H9 (cell line): ENCODE measurements around the gene FAF1. TPM values are rescaled to one million over a fixed set of nuclear protein-coding genes. Genes with fewer than 3 reads are reported as not detected.

Experiments
- DNase-seq: peaks from one replicate; pipeline ENCODE4 v3.0.0-alpha.2; 2017
- H2AFZ ChIP-seq: one replicate; pipeline ENCODE4 v1.6.1; 2013; ENCODE audit warnings: mild to moderate bottlenecking, low read length, control low read depth, moderate library complexity
- H2AK5ac ChIP-seq: 2 replicates; pipeline ENCODE4 v1.6.1; 2013; ENCODE audit warnings: low read length, control low read depth, mixed read lengths; ENCODE audit not compliant: insufficient read length
- H2BK120ac ChIP-seq: one replicate; pipeline ENCODE4 v1.6.1; 2013; ENCODE audit warnings: low read depth, mild to moderate bottlenecking, low read length, control low read depth, inconsistent platforms; ENCODE audit not compliant: poor library complexity, severe bottlenecking
- H2BK12ac ChIP-seq: 2 replicates; pipeline ENCODE4 v1.6.1; 2013; ENCODE audit warnings: low read length, control low read depth, mixed read lengths, low read depth; ENCODE audit not compliant: insufficient read length
- H2BK15ac ChIP-seq: 2 replicates; pipeline ENCODE4 v1.6.1; 2013; ENCODE audit warnings: low read depth, low read length, control low read depth
- H2BK20ac ChIP-seq: one replicate; pipeline ENCODE4 v1.6.1; 2013; ENCODE audit warnings: low read depth, mild to moderate bottlenecking, low read length, control low read depth, inconsistent platforms; ENCODE audit not compliant: poor library complexity, severe bottlenecking
- H2BK5ac ChIP-seq: 2 replicates; pipeline ENCODE4 v1.6.1; 2013; ENCODE audit warnings: low read length, control low read depth, mixed read lengths; ENCODE audit not compliant: insufficient read length
- H3K14ac ChIP-seq: 2 replicates; pipeline ENCODE4 v1.6.1; 2013; ENCODE audit warnings: low read length, control low read depth; ENCODE audit not compliant: insufficient read depth
- H3K18ac ChIP-seq: 2 replicates; pipeline ENCODE4 v1.6.1; 2013; ENCODE audit warnings: low read depth, mild to moderate bottlenecking, mixed read lengths, low read length, control low read depth; ENCODE audit not compliant: insufficient read length
- H3K23ac ChIP-seq: 2 replicates; pipeline ENCODE4 v1.6.1; 2013; ENCODE audit warnings: low read length, control low read depth, mixed read lengths, low read depth; ENCODE audit not compliant: insufficient read length
- H3K23me2 ChIP-seq: 2 replicates; pipeline ENCODE4 v1.6.1; 2013; ENCODE audit warnings: low read depth, mild to moderate bottlenecking, mixed read lengths, low read length, control low read depth; ENCODE audit not compliant: insufficient read length, poor library complexity, severe bottlenecking
- H3K27ac ChIP-seq: 2 replicates; pipeline ENCODE4 v1.5.1; 2013; ENCODE audit warnings: low read length, control low read depth, mixed read lengths, low read depth; ENCODE audit not compliant: insufficient read length
- H3K27me3 ChIP-seq: 2 replicates; pipeline ENCODE4 v1.6.1; 2013; ENCODE audit warnings: low read length, control low read depth, inconsistent platforms; ENCODE audit not compliant: insufficient read depth
- H3K4ac ChIP-seq: 2 replicates; pipeline ENCODE4 v1.6.1; 2013; ENCODE audit warnings: low read depth, mild to moderate bottlenecking, control low read depth, inconsistent platforms, low read length, moderate library complexity
- H3K4me1 ChIP-seq: 2 replicates; pipeline ENCODE4 v1.6.1; 2013; ENCODE audit warnings: low read length, control low read depth, inconsistent platforms; ENCODE audit not compliant: insufficient read depth
- H3K4me2 ChIP-seq: 2 replicates; pipeline ENCODE4 v1.6.1; 2013; ENCODE audit warnings: low read length, control low read depth, mixed read lengths; ENCODE audit not compliant: insufficient read length, insufficient read depth
- H3K56ac ChIP-seq: 2 replicates; pipeline ENCODE4 v1.6.1; 2013; ENCODE audit warnings: low read depth, mild to moderate bottlenecking, mixed read lengths, low read length, control low read depth; ENCODE audit not compliant: insufficient read length
- H3K79me1 ChIP-seq: 2 replicates; pipeline ENCODE4 v1.6.1; 2013; ENCODE audit warnings: low read depth, mild to moderate bottlenecking, moderate library complexity, low read length, control low read depth, inconsistent platforms; ENCODE audit not compliant: insufficient read depth, poor library complexity, severe bottlenecking
- H3K79me2 ChIP-seq: 2 replicates; pipeline ENCODE4 v1.6.1; 2013; ENCODE audit warnings: low read length, control low read depth, inconsistent platforms; ENCODE audit not compliant: insufficient read depth
- H3K9ac ChIP-seq: 2 replicates; pipeline ENCODE4 v1.6.1; 2013; ENCODE audit warnings: low read length, control low read depth, mixed read lengths; ENCODE audit not compliant: insufficient read length; ENCODE audit errors: extremely low read depth
- H3K9me3 ChIP-seq: one replicate; pipeline ENCODE4 v1.6.1; 2013; ENCODE audit warnings: low read depth, low read length, inconsistent platforms; ENCODE audit not compliant: control insufficient read depth
- H3T11ph ChIP-seq: one replicate; pipeline ENCODE4 v1.6.1; 2013; ENCODE audit warnings: mild to moderate bottlenecking, low read length, control low read depth, inconsistent platforms
- H4K20me1 ChIP-seq: one replicate; pipeline ENCODE4 v1.6.1; 2013; ENCODE audit not compliant: control insufficient read depth, insufficient read length, insufficient read depth
- H4K5ac ChIP-seq: 2 replicates; pipeline ENCODE4 v1.6.1; 2013; ENCODE audit warnings: low read depth, mild to moderate bottlenecking, mixed read lengths, low read length, control low read depth; ENCODE audit not compliant: insufficient read length
- H4K8ac ChIP-seq: replicated peaks from 2 replicates; pipeline ENCODE4 v1.6.1; 2013; ENCODE audit warnings: low read length, control low read depth, mixed read lengths, low read depth; ENCODE audit not compliant: insufficient read length
- H4K91ac ChIP-seq: 2 replicates; pipeline ENCODE4 v1.6.1; 2013; ENCODE audit warnings: low read depth, mild to moderate bottlenecking, moderate library complexity, mixed read lengths, low read length, control low read depth; ENCODE audit not compliant: insufficient read length
- H3K27ac Mint-ChIP-seq, 3 experiments: 2 replicates in 2 of 3; 3 replicates in 1 of 3; pipeline ENCODE4 v1.8.0; 2020 to 2021; ENCODE audit warnings: mixed read lengths in 3 of 3, mild to moderate bottlenecking in 1 of 3, moderate library complexity in 1 of 3
- H3K27me3 Mint-ChIP-seq: 2 replicates; pipeline ENCODE4 v1.8.0; 2021; ENCODE audit warnings: low read depth, mild to moderate bottlenecking, moderate library complexity, mixed read lengths
- H3K36me3 Mint-ChIP-seq, 3 experiments: 2 replicates in 2 of 3; 3 replicates in 1 of 3; pipeline ENCODE4 v1.8.0; 2020 to 2021; ENCODE audit warnings: low read depth in 3 of 3, mixed read lengths in 3 of 3; ENCODE audit not compliant: insufficient read depth in 1 of 3
- H3K4me1 Mint-ChIP-seq, 2 experiments: 2 replicates each; pipeline ENCODE4 v1.8.0; 2020; ENCODE audit warnings: mixed read lengths in 2 of 2
- H3K4me3 Mint-ChIP-seq, 2 experiments: 2 replicates in 1 of 2; 3 replicates in 1 of 2; pipeline ENCODE4 v1.8.0; 2020 to 2021; ENCODE audit warnings: mild to moderate bottlenecking in 2 of 2, mixed read lengths in 2 of 2, moderate library complexity in 1 of 2
- H3K9me3 Mint-ChIP-seq, 2 experiments: 2 replicates in 1 of 2; 3 replicates in 1 of 2; pipeline ENCODE4 v1.8.0; 2020; ENCODE audit warnings: mild to moderate bottlenecking in 2 of 2, mixed read lengths in 2 of 2, moderate library complexity in 1 of 2
- CTCF ChIP-seq: fragments of 200-600 bp; sonication (generic); conservative IDR thresholded peaks from 3 replicates; pipeline ENCODE4 v1.8.0; 2021; ENCODE audit warnings: antibody characterized with exemption, mild to moderate bottlenecking
- WGBS: extraction: QIAGEN DNeasy Blood & Tissue Kit; methylation state at CpG from one replicate; pipeline ENCODE4 v1.1.7; 2013; ENCODE audit warnings: missing lambda C conversion rate, low lambda C conversion rate, mixed read lengths; ENCODE audit not compliant: insufficient read length; ENCODE audit errors: extremely low coverage; 5-methylcytosine and 5-hydroxymethylcytosine counted together
- total RNA-seq: library from RNA; stranded (reverse); gene quantifications from 2 replicates; pipeline ENCODE4 v1.2.1, GENCODE V29; 2021

FAF1 gene
- total RNA-seq, 1 experiment from 2014 or later, result 60.8 TPM

DNA sequence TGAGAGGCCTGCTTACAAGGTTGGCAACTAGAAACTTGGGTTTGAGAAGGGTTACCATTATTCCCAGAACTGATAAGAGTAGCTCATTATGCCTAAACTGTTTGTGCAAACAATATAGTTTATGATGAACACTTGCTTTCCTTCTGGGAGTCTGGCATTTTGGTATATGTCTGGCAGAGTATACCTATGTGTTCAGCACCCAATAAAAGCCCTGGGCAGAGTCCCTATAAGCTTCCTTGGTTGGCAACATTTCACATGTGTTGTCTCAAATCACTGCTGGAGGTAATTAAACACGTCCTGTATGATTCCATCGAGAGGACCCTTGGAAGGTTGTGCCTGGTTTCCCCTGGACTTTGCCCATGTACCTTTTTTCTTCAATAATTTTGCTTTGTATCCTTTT lies 497.1 kb downstream of the FAF1 start:
- no peak overlapping the region for H3K4me3 Mint-ChIP-seq
- H4K8ac ChIP-seq, result no peak overlapping the region
- H4K20me1 ChIP-seq, result no peaks in the 10 kb centered on the region
- no peak overlapping the region for H2BK120ac ChIP-seq
- no peak overlapping the region for H3K27ac ChIP-seq
- no peak overlapping the region for H3K4me2 ChIP-seq
- no peak overlapping the region for H3K9ac ChIP-seq
- WGBS, result no CpG with 5 or more reads among the region's 2 CpGs
- DNase-seq, result no peak
- no peaks in the 10 kb centered on the region for H3K79me2 ChIP-seq
- H4K91ac ChIP-seq, result no peak overlapping the region
- no peaks in the 10 kb centered on the region for H3K4me1 ChIP-seq
- no peak overlapping the region for H3K56ac ChIP-seq
- no peaks in the 10 kb centered on the region for H3K4me1 Mint-ChIP-seq
- no peak overlapping the region for H4K5ac ChIP-seq
- no peak overlapping the region for H3K23ac ChIP-seq
- no peak overlapping the region for H3K18ac ChIP-seq
- H3K14ac ChIP-seq, result no peak overlapping the region
- H2BK20ac ChIP-seq, result no peak overlapping the region
- no peaks in the 10 kb centered on the region for H3K9me3 ChIP-seq
- H2AFZ ChIP-seq, result no peak overlapping the region
- no peak overlapping the region for H2AK5ac ChIP-seq
- H3K4ac ChIP-seq, result no peak overlapping the region
- H2BK15ac ChIP-seq, result no peak overlapping the region
- H3K9me3 Mint-ChIP-seq, result no peaks in the 10 kb centered on the region
- H3K79me1 ChIP-seq, result no peaks in the 10 kb centered on the region
- no peak overlapping the region for H3T11ph ChIP-seq
- H2BK12ac ChIP-seq, result no peak overlapping the region
- H3K23me2 ChIP-seq, result no peaks in the 10 kb centered on the region
- no peak overlapping the region for H2BK5ac ChIP-seq
- TF ChIP-seq CTCF, result no peak
- no peaks in the 10 kb centered on the region for H3K36me3 Mint-ChIP-seq
- H3K27me3 ChIP-seq, result no peaks in the 10 kb centered on the region
- H3K27ac Mint-ChIP-seq, result no peak overlapping the region
- no peaks in the 10 kb centered on the region for H3K27me3 Mint-ChIP-seq
